Measurements from ENCODE around the gene GBP1.

- no peak for TF ChIP-seq CTCF (IDR thresholded peaks at IDR 0.05)
- no peak for TF ChIP-seq POLR2A (IDR thresholded peaks at IDR 0.05)
These were observed 4.9 kb downstream of the GBP1 start for GRCh38 chr1:89060091-89060490.

All from upper lobe of left lung (tissue), 4 donors.